Vagina (tissue), 2 donors: ENCODE measurements around the gene NEO1.

Experiments used
- POLR2A ChIP-seq, 2 donors: fragments of 450-650 bp; IDR thresholded peaks; one replicate each; pipeline ENCODE4 v1.6.1; 2017; ENCODE audit warnings: antibody characterized with exemption in 2 of 2, mild to moderate bottlenecking in 2 of 2, moderate library complexity in 2 of 2
- POLR2AphosphoS5 ChIP-seq, 2 donors: sonication (generic); formaldehyde crosslinking; IDR thresholded peaks; one replicate each; pipeline ENCODE4 v1.9.0; 2017; ENCODE audit warnings: antibody characterized with exemption in 2 of 2, mild to moderate bottlenecking in 2 of 2, low read depth in 1 of 2; ENCODE audit not compliant: insufficient read depth in 1 of 2

- TF ChIP-seq POLR2AphosphoS5 (IDR thresholded peaks at IDR 0.05; ENCODE audit: insufficient read depth in 1 of 2, low read depth in 1 of 2) = no peak
- no peak for TF ChIP-seq POLR2A (IDR thresholded peaks at IDR 0.05)
Measured at GRCh38 chr15:73069109-73069508, 16.8 kb downstream of the NEO1 start.
